Upper lobe of left lung (tissue), 6 donors: Measurements from ENCODE around the gene PLXNA4. TPM values are rescaled to one million over a fixed set of nuclear protein-coding genes. Genes with fewer than 3 reads are reported as not detected.

Experiments used
- ATAC-seq, 2 donors: fragments of 200-7000 bp; cut with Tn5 transposase; one replicate each; pipeline ENCODE4 v1.9.1; 2022; ENCODE audit warnings: mild to moderate bottlenecking in 2 of 2, moderate library complexity in 2 of 2; ENCODE audit not compliant: low FRiP score in 2 of 2
- DNase-seq, 2 donors: peaks; one replicate each; pipeline ENCODE4 v3.0.0-alpha.2; 2019 to 2020
- H3K27ac ChIP-seq, 4 donors: fragments of 200-600 bp; sonication (generic); one replicate each; pipeline ENCODE4 v1.5.1; 2016 to 2019
- H3K27me3 ChIP-seq, 4 donors: fragments of 200-600 bp; sonication (generic); one replicate each; pipeline ENCODE4 v1.5.1; 2017 to 2019
- H3K36me3 ChIP-seq, 4 donors: fragments of 200-600 bp; sonication (generic); one replicate each; pipeline ENCODE4 v1.5.1; 2016 to 2019
- H3K4me1 ChIP-seq, 4 donors: fragments of 200-600 bp; sonication (generic); one replicate each; pipeline ENCODE4 v1.5.1; 2018 to 2019
- H3K4me3 ChIP-seq, 4 donors: fragments of 200-600 bp; sonication (generic); one replicate each; pipeline ENCODE4 v1.5.1; 2017 to 2019; ENCODE audit warnings: mild to moderate bottlenecking in 2 of 4, moderate library complexity in 1 of 4
- H3K9me3 ChIP-seq, 4 donors: fragments of 200-600 bp; sonication (generic); one replicate each; pipeline ENCODE4 v1.5.1; 2018 to 2019
- CTCF ChIP-seq, 6 experiments: fragments of 450-650 bp in 4 of 6; fragments of 200-600 bp in 2 of 6; sonication (generic) in 2 of 6; IDR thresholded peaks; one replicate each; pipeline ENCODE4 v1.5.1; 2016 to 2019; ENCODE audit warnings: antibody characterized with exemption in 6 of 6
- EP300 ChIP-seq, 4 donors: sonication (generic); formaldehyde crosslinking; IDR thresholded peaks; one replicate each; pipeline ENCODE4 v1.5.1; 2017; ENCODE audit warnings: antibody characterized with exemption in 4 of 4, control low read depth in 2 of 4
- POLR2A ChIP-seq, 4 donors: fragments of 450-650 bp; IDR thresholded peaks; one replicate each; pipeline ENCODE4 v1.5.1; 2016 to 2017; ENCODE audit warnings: antibody characterized with exemption in 4 of 4, mild to moderate bottlenecking in 2 of 4
- POLR2AphosphoS5 ChIP-seq, 2 donors: sonication (generic); formaldehyde crosslinking; IDR thresholded peaks; one replicate each; pipeline ENCODE4 v1.5.1; 2017; ENCODE audit warnings: antibody characterized with exemption in 2 of 2
- WGBS, 2 donors: methylation state at CpG; one replicate each; pipeline ENCODE4 v1.1.5; 2017 to 2018; 5-methylcytosine and 5-hydroxymethylcytosine counted together
- total RNA-seq, 6 donors: library from RNA; depleted of rRNA in 4 of 6; stranded (reverse); fragments of >200 nt in 4 of 6; gene quantifications; one replicate each; pipeline versions ENCODE4 v1.1.0 to v1.2.1, GENCODE V29; 2016 to 2021
- donor health status: DM: no; HTN: no; CAD: no; lungs with moderate emphysema.
- donor health status: DM: no; HTN: yes; CAD: no; lungs with severe emphysema.

The PLXNA4 gene
- total RNA-seq, 6 donors from 2014 or later: 1.1 to 5.9 (median 2.6) TPM

- ATAC-seq (no peak), DNase-seq (no peak)
- Histone ChIP-seq H3K9me3 (no peaks in the 10 kb centered on the region), H3K36me3 (no peaks in the 10 kb centered on the region), H3K4me1 (no peaks in the 10 kb centered on the region), H3K4me3 (no peak overlapping the region), H3K27ac (no peak overlapping the region), H3K27me3 (no peaks in the 10 kb centered on the region)
- TF ChIP-seq CTCF (IDR thresholded peaks at IDR 0.05) (no peak), EP300 (IDR thresholded peaks at IDR 0.05) (no peak), POLR2A (IDR thresholded peaks at IDR 0.05) (no peak), POLR2AphosphoS5 (IDR thresholded peaks at IDR 0.05) (no peak)
- WGBS, 2 donors: 89 to 90% methylated on average over 10 of the region's 10 CpGs
These were observed 117.5 kb downstream of the PLXNA4 start for GRCh38 chr7:132458729-132459128.

- ATAC-seq (no peak), DNase-seq (no peak)
- H3K27me3 ChIP-seq: no peaks in the 10 kb centered on the region
- no peaks in the 10 kb centered on the region for H3K9me3 ChIP-seq
- no peaks in the 10 kb centered on the region for H3K4me1 ChIP-seq
- H3K4me3 ChIP-seq: no peak overlapping the region
- no peak overlapping the region for H3K27ac ChIP-seq
- no peaks in the 10 kb centered on the region for H3K36me3 ChIP-seq
- 86 to 87% methylated on average over 3 of the region's 3 CpGs for WGBS, 2 donors
- no peak for TF ChIP-seq POLR2A (IDR thresholded peaks at IDR 0.05)
- no peak for TF ChIP-seq POLR2AphosphoS5 (IDR thresholded peaks at IDR 0.05)
- TF ChIP-seq EP300 (IDR thresholded peaks at IDR 0.05): no peak
- TF ChIP-seq CTCF (IDR thresholded peaks at IDR 0.05): no peak
These were observed 118.6 kb downstream of the PLXNA4 start for GRCh38 chr7:132457658-132458057.

GRCh38 chr7:132456418-132456817 is 119.9 kb downstream of the PLXNA4 start:
- Histone ChIP-seq H3K36me3 (no peaks in the 10 kb centered on the region), H3K27me3 (no peaks in the 10 kb centered on the region), H3K27ac (no peak overlapping the region), H3K4me3 (no peak overlapping the region), H3K9me3 (no peaks in the 10 kb centered on the region), H3K4me1 (no peaks in the 10 kb centered on the region)
- 55 to 59% methylated on average over 7 of the region's 7 CpGs for WGBS, 2 donors
- DNase-seq (no peak), ATAC-seq (peak in 1 of 2 donors; percentile 12)
- no peak for TF ChIP-seq POLR2A (IDR thresholded peaks at IDR 0.05)
- TF ChIP-seq CTCF (IDR thresholded peaks at IDR 0.05): no peak

GRCh38 chr7:132455378-132455777 is 120.9 kb downstream of the PLXNA4 start:
- H3K4me1 ChIP-seq: no peaks in the 10 kb centered on the region
- no peaks in the 10 kb centered on the region for H3K9me3 ChIP-seq
- no peak overlapping the region for H3K27ac ChIP-seq
- DNase-seq (no peak), ATAC-seq (no peak)
- 43 to 55% methylated on average over 6 to 9 of the region's 9 CpGs for WGBS, 2 donors
- no peak for TF ChIP-seq POLR2AphosphoS5 (IDR thresholded peaks at IDR 0.05)
- TF ChIP-seq CTCF (IDR thresholded peaks at IDR 0.05): no peak
- TF ChIP-seq EP300 (IDR thresholded peaks at IDR 0.05): no peak
- TF ChIP-seq POLR2A (IDR thresholded peaks at IDR 0.05): no peak
- H3K4me3 ChIP-seq: no peak overlapping the region
- H3K36me3 ChIP-seq: no peaks in the 10 kb centered on the region
- no peaks in the 10 kb centered on the region for H3K27me3 ChIP-seq

- Histone ChIP-seq H3K27ac (no peak overlapping the region), H3K4me3 (no peak overlapping the region), H3K36me3 (no peaks in the 10 kb centered on the region), H3K27me3 (no peaks in the 10 kb centered on the region), H3K4me1 (no peaks in the 10 kb centered on the region), H3K9me3 (no peaks in the 10 kb centered on the region)
- DNase-seq: no peak
- 93 to 100% methylated on average over 3 of the region's 3 CpGs for WGBS, 2 donors
- no peak for ATAC-seq
- TF ChIP-seq POLR2A (IDR thresholded peaks at IDR 0.05) (no peak), CTCF (IDR thresholded peaks at IDR 0.05) (no peak), POLR2AphosphoS5 (IDR thresholded peaks at IDR 0.05) (no peak), EP300 (IDR thresholded peaks at IDR 0.05) (no peak)
These were observed 122.4 kb downstream of the PLXNA4 start for GRCh38 chr7:132453826-132454225.
